ENCODE data around the gene IFT27.

IFT27 gene

DNA sequence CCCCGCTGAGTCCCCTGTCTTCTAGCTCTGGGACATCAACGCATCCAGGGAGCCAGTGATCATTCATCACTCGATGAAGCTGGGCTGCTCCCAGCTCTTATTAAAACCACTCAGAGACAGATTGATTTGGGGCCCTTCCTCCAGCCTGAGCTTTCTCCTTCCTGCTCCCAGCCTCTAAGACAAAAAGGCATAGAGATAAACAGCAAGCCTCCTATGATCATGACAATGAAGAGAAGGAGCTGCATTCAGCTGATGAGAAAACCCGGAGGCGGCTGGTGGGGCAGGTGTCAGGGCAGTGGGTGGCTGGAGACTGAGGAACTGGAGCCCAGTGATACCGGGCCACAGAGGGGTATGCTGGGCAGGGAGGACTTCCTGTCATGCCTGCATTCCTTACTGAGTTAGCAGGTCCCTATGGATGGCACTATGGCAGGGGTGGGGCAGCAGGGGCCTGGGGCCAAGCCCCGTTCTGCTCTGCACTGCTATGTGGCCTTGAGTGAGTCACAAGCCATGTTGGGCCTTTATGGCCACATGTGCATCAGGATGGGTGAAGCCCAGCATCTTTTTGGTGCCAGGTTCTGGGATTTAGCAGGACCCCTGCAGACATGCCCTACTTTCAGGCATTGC lies 20.7 kb upstream of the IFT27 start:
- DNase-seq, result no peak

DNA sequence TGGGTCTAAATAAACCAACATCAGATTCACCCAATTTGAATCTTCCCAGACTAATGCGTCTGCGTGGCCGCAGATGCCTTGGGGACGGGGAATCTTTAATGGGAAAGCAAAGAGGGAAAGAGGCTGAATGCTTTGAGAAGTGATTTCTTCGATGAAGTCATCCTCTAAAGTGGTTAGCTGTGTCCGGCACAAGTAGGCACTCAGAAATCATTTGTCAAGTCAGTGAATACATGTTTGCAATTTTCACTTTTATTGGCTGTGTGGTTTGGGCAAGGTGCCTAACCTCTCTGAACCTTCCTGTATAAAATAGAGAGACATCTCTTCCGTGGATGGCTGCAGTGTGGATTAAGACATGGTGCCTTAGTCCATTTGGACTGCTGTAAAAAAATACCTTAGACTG lies 19.7 kb upstream of the IFT27 start:
- no peak for DNase-seq

DNA sequence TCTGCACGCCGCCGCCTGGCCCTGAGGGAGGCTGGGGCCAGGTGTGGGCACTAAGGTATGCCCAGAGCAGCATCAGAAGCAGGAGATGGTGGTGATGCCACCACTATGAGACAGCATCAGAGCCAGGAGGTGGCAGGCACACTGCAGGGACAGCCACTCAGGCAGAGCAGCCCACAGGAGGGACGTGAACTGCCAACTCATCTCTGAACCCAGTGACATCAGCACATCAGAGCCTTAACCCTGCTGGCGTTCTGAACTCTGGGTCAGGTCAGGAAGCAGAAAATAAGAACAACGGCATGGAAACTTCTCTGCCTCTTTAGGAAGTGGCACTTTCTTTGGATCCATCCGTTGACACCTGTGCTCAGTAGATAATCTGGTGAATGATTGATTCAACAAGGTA lies 14.7 kb upstream of the IFT27 start:
- DNase-seq, result no peak

DNA sequence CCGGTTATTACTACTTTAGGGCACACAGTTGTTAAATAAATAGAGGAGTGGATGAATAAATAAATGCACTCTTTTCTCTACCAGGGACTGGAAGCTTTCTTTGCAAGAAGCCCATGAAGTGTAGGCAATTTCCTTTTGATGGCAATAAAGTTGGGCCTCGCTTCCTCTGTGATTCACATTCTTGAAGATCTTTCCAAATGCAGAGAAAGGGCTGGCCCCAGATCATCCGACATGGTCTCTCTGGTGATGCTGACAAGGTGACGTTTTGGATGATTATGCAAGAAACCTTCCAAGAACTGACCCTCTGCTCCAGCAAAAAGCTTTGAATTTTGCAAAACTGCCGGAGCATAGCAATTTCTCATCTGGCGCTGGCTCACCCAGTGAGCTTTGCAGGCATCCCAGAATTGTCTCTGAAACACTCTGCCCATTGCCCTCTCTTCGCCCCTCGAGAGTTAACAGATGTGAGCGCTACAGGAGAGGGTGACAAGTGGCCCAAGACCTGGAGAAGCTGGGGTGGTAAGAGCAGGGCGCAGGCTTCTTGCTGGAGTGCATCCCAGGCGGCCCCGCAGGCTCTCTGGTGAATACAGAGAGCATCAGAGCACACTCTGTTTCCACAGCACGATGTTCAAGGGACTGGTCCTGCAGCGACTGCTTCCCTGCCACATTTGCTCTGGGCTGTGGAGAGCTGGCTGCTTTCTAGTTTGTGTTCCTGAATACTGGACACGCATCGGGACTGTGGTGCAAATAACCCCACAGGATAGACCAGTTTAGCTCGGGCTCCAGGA lies 11.5 kb upstream of the IFT27 start:
- DNase-seq, result no peak

GRCh38 chr22:36783743-36784142 lies 7.8 kb upstream of the IFT27 start:
- no peak for DNase-seq

DNA sequence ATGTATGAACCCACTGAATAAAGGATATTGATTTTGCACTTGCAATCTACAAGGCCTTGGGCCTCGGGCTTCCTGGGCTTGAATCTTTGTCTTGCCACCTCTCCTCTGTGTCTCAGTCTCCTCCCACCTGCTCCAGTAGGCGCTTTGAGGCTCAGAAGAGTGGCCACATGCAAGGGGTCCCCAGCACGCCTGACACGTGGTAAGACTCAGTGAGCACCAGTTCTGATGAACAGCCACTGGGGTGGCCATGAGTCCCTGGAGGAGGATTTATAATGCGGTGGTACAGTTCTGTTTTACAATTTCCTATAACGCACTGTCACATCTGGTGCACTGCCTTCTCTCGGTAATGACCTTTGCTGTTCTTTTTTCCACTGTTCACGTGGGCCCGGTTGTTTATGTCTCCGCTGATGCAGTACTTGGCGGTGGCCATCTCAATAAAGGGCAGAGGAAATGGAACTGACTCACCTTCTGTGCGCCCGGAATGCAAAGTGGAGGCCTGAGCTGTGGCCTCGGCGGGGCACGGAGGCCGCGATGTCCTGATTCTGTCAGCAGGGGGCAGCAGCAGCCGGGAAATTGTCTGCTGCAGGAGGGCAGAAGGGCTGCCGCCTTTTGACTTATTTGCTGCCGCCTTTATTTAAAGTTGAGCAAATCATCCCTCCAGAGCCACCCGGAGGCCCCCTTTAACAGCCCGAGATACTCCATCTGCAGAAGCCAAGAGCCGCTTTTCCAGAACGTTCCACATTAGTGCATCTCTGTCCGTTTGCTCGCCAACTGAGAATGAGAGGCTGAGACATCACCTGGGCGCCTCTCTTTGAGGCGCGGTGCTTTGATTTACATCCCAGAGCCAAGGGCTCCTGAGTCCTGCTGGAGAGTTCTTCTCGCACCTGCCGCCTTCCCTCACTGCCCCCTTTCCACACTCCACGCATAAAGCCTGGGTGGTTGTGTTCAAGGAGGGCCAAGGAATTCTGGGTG lies 6.0 kb upstream of the IFT27 start:
- DNase-seq, result peak; percentile 77

GRCh38 chr22:36778020-36778419 lies 2.1 kb upstream of the IFT27 start:
- no peak for DNase-seq

GRCh38 chr22:36776722-36777121 lies 803 bp upstream of the IFT27 start:
- DNase-seq, result no peak

GRCh38 chr22:36775586-36775963 lies 344 bp downstream of the IFT27 start:
- DNase-seq, result peak; percentile 2

DNA sequence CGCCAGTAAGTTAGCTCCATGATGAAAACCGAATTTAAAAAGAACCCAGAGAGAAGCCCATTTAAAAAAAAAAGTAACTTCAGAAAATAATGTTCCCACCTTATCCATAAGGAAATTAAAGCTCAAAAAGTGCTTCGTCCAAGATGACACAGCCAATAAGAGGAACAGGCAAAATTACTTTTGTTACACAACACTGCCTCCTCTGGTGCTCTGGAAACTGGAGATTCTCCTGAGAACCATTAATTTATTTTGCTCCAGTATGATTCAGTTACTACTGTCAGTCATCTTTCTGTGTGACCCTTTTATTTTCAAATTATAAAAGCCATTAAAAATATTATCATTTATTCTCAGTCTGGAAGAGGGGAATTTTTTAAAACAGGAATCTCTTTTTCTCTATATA lies 2.0 kb downstream of the IFT27 start:
- DNase-seq, result peak; percentile 43

DNA sequence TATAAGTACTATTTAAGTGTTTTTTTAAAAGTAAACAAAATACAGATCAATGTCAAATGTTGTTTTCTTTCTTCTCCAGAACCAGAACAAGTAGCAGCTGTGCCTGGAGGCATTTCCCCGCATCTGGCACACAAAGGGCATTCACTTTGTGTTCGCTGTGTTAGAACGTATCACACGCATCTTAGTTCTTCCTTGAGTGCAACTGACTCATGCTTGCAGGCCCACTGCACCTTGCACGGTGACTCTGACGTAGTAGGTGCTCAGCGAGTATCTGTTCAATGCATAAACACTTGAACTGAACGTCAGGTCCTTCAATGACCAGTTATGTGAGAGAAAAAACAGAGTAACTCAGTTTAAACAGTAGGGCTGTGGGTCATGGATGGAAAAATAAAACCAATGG lies 3.5 kb downstream of the IFT27 start:
- no peak for DNase-seq

- no peak for DNase-seq
These were observed 4.4 kb downstream of the IFT27 start for GRCh38 chr22:36771356-36772063.

DNA sequence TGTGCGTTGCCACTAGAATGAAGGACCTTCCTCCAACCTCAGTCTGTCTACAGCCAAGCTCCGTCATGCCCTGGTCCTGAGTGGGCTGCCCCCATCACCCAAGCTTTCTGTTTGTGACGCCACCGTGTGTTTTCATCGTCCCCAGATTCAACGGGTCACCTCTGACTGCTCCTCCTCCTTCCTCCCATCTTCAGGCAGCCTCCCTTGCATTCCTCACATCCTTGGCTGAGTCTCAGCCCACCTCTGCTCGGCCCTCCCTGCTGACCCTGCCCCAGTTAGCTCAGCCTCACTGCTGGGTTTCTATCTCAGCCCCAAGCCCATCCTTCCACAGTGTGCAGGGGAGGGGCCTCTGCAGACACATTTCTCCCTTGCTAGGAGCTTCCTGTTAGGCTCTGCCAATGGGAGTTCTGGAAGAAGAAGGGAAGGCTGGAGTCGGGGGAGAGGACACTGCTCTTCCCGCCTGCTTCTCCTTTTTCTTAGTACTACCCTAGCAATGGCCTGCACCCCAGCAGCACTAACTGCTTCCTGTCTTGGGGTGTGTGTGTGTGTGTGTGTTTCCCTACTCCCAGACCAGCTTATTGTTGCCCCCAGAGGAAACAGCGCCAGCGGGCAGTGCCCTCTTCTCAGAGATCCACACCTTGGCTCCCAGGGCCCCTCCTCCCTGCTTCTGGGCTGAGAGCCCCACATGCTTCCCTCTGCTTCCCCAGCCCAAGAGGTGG lies 5.2 kb downstream of the IFT27 start:
- no peak for DNase-seq

- DNase-seq, result no peak
These were observed 6.1 kb downstream of the IFT27 start for GRCh38 chr22:36769541-36770512.

DNA sequence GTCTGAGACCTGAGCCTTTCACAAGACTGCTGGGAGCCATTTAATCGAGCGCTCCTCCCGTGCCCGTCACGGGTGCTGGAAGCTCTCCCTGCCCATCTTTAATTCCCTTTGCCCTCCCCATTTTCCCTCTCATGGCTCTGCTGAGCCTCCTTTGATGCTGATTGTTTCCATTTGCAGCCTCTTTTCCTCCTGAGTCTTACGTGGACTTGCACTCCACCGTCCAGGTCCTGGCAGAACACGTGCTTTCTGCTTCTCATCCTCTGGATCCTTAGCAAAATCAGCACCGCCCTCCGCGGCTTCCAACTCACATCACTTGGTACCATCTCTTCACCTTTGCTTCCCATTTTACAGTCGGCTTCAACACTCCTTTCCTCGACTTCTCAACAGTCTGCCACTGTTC lies 7.3 kb downstream of the IFT27 start:
- no peak for DNase-seq

DNA sequence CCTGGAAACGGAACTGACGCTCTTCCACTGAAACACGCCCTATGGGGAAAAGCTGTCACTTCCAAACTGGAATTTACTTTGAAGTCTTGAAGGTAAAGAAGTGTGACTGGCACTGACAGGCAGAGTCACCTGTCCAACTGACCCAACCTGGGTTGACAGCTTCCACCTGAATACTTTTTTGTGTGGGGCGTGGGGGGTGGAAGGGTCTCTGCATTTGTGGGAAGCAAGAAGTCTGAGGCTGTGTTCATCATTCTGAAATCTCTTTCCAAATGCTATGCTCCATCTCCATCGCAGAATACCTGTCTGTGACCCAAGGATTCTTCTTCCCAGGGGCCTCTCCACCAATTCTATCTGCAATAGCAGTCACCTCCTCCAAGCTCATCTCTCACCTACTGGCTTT lies 7.8 kb downstream of the IFT27 start:
- no peak for DNase-seq

GRCh38 chr22:36767035-36767775 lies 8.7 kb downstream of the IFT27 start:
- no peak for DNase-seq

DNA sequence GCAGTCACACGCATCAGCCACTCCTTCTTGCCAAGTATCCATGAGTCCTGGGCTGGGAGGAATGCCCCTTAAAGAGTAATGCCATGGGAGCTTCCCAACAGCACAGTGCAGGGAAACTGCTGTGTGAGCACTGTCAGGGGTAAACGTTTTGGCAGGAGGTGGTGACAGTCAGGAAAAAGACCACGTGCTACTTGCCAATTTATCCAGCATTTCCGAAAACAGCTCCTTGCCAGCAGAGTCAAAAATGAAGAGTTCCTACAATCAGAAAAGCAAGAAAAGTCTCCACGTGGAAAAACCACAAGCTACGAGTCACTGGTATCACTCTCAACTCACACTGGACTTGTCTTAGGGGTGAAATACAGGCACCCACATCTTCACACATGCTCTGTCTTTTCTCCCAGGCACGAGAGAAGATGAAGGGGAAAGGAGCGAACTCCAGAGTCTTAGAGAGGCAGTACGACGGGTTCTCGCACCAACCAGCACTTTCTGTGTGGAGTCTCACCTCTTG lies 9.9 kb downstream of the IFT27 start:
- peak; percentile 40 for DNase-seq

- no peak for DNase-seq
These were observed 10.6 kb downstream of the IFT27 start for GRCh38 chr22:36765131-36765942.

Data from fibroblast of upper back skin (primary cell).